H1 (cell line): ENCODE data around the gene GATB. TPM values are rescaled to one million over a fixed set of nuclear protein-coding genes. Genes with fewer than 3 reads are reported as not detected.

Experiments used
- CTCF ChIA-PET: fragments of 300-600 bp; sonication (Branson Sonifier 250); formaldehyde crosslinking; loops from one replicate; lab custom pipeline; 2021; ENCODE audit not compliant: partially characterized antibody; lab: Charles Lee
- POLR2A ChIA-PET: fragments of 300-600 bp; sonication (Branson Sonifier 250); formaldehyde crosslinking; loops from one replicate; lab custom pipeline; 2021; ENCODE audit warnings: inconsistent platforms; ENCODE audit not compliant: partially characterized antibody; lab: Charles Lee
- DNase-seq, 2 experiments: peaks; one replicate each; pipeline versions ENCODE4 v3.0.0 to v3.0.0-alpha.2; 2010 to 2022; ENCODE audit warnings: low spot score in 2 of 2, low read depth in 1 of 2, mixed read lengths in 1 of 2
- FAIRE-seq: peaks from 2 replicates; lab custom pipeline; 2011; peaks lifted over from hg19 to GRCh38; lab: Jason Lieb, UNC
- H2AFZ ChIP-seq: 2 replicates; pipeline ENCODE4 v1.8.1; 2012; ENCODE audit warnings: low read length, inconsistent platforms
- H2AK5ac ChIP-seq: 2 replicates; pipeline ENCODE4 v1.6.1; 2013; ENCODE audit warnings: low read depth, low read length
- H2BK120ac ChIP-seq: replicated peaks from 2 replicates; pipeline ENCODE3; 2013; ENCODE audit warnings: low read depth, low read length, inconsistent platforms
- H2BK12ac ChIP-seq: 2 replicates; pipeline ENCODE4 v1.6.1; 2013; ENCODE audit warnings: low read depth, low read length
- H2BK15ac ChIP-seq: 2 replicates; pipeline ENCODE4 v1.6.1; 2013; ENCODE audit warnings: low read length
- H2BK20ac ChIP-seq: 2 replicates; pipeline ENCODE4 v1.6.1; 2013; ENCODE audit warnings: low read length
- H2BK5ac ChIP-seq: 2 replicates; pipeline ENCODE4 v1.6.1; 2013; ENCODE audit warnings: low read depth, low read length
- H3K14ac ChIP-seq: 2 replicates; pipeline ENCODE4 v1.6.1; 2013; ENCODE audit warnings: inconsistent platforms; ENCODE audit not compliant: insufficient read length
- H3K18ac ChIP-seq: 2 replicates; pipeline ENCODE4 v1.6.1; 2013; ENCODE audit warnings: low read length; ENCODE audit errors: extremely low read depth
- H3K23ac ChIP-seq: 2 replicates; pipeline ENCODE4 v1.6.1; 2013; ENCODE audit warnings: inconsistent platforms; ENCODE audit not compliant: insufficient read length
- H3K23me2 ChIP-seq: 2 replicates; pipeline ENCODE4 v1.6.1; 2013; ENCODE audit warnings: low read depth, low read length
- H3K27ac ChIP-seq: 2 replicates; pipeline ENCODE4 v1.6.1; 2011; ENCODE audit warnings: low read depth, low read length, inconsistent platforms
- H3K27me3 ChIP-seq, 4 experiments: replicated peaks in 1 of 4; 1 replicate in 1 of 4; 2 replicates in 3 of 4; pipeline versions ENCODE4 v1.6.1 to v1.8.1; 2011 to 2013; ENCODE audit warnings: low read length in 3 of 4, mild to moderate bottlenecking in 3 of 4, inconsistent platforms in 2 of 4, mixed read lengths in 2 of 4, moderate library complexity in 1 of 4; ENCODE audit not compliant: control insufficient read depth in 3 of 4, insufficient read depth in 3 of 4; ENCODE audit errors: extremely low read depth in 1 of 4
- H3K36me3 ChIP-seq, 4 experiments: 2 replicates each; pipeline versions ENCODE4 v1.6.1 to v1.8.1; 2011 to 2013; ENCODE audit warnings: mild to moderate bottlenecking in 4 of 4, low read length in 3 of 4, moderate library complexity in 2 of 4, control low read depth in 1 of 4, inconsistent platforms in 1 of 4; ENCODE audit not compliant: insufficient read depth in 4 of 4, control insufficient read depth in 2 of 4
- H3K4ac ChIP-seq: replicated peaks from 2 replicates; pipeline ENCODE3; 2013; ENCODE audit warnings: low read length, low read depth, mixed read lengths, inconsistent platforms; ENCODE audit not compliant: insufficient read length
- H3K4me1 ChIP-seq, 4 experiments: replicated peaks in 1 of 4; 1 replicate in 1 of 4; 2 replicates in 3 of 4; pipeline versions ENCODE4 v1.6.1 to v1.8.1; 2011 to 2013; ENCODE audit warnings: low read length in 3 of 4, inconsistent platforms in 2 of 4, mixed read lengths in 1 of 4; ENCODE audit not compliant: insufficient read depth in 4 of 4, control insufficient read depth in 3 of 4
- H3K4me2 ChIP-seq, 2 experiments: 2 replicates each; pipeline versions ENCODE4 v1.6.1 to v1.8.1; 2011 to 2013; ENCODE audit warnings: low read depth in 2 of 2, low read length in 2 of 2, control low read depth in 1 of 2, inconsistent platforms in 1 of 2, mild to moderate bottlenecking in 1 of 2; ENCODE audit not compliant: insufficient read depth in 1 of 2
- H3K4me3 ChIP-seq, 4 experiments: fragments of 200-600, 300-600 bp in 1 of 4; sonication (generic), shearing (Covaris generic), sonication (Bioruptor Twin) in 1 of 4; 2 replicates each; pipeline versions ENCODE4 v1.5.1 to v1.8.1; 2011 to 2016; ENCODE audit warnings: low read length in 4 of 4, low read depth in 3 of 4, control low read depth in 2 of 4, inconsistent platforms in 2 of 4, mild to moderate bottlenecking in 2 of 4, mixed read lengths in 1 of 4, moderate library complexity in 1 of 4; ENCODE audit not compliant: insufficient read depth in 2 of 4; ENCODE audit errors: extremely low read depth in 1 of 4
- H3K56ac ChIP-seq: replicated peaks from 2 replicates; pipeline ENCODE3; 2013; ENCODE audit warnings: low read depth, mild to moderate bottlenecking, mixed read lengths, low read length, inconsistent platforms; ENCODE audit not compliant: insufficient read length
- H3K79me1 ChIP-seq: 2 replicates; pipeline ENCODE4 v1.6.1; 2013; ENCODE audit warnings: low read depth, low read length, control low read depth
- H3K79me2 ChIP-seq, 2 experiments: 2 replicates each; pipeline versions ENCODE4 v1.6.1 to v1.8.1; 2012 to 2013; ENCODE audit warnings: low read length in 2 of 2, mild to moderate bottlenecking in 2 of 2, inconsistent platforms in 1 of 2; ENCODE audit not compliant: insufficient read depth in 2 of 2, control insufficient read depth in 1 of 2
- H3K9ac ChIP-seq, 4 experiments: replicated peaks in 1 of 4; 1 replicate in 1 of 4; 2 replicates in 3 of 4; pipeline versions ENCODE4 v1.6.1 to v1.8.1; 2011 to 2013; ENCODE audit warnings: low read depth in 3 of 4, low read length in 3 of 4, control low read depth in 2 of 4, mild to moderate bottlenecking in 2 of 4, moderate library complexity in 2 of 4, inconsistent platforms in 1 of 4; ENCODE audit errors: extremely low read depth in 1 of 4
- H3K9me3 ChIP-seq, 2 experiments: 2 replicates each; pipeline versions ENCODE4 v1.6.1 to v1.8.1; 2012 to 2013; ENCODE audit warnings: mild to moderate bottlenecking in 2 of 2, moderate library complexity in 2 of 2, control low read depth in 1 of 2, inconsistent platforms in 1 of 2, low read depth in 1 of 2, low read length in 1 of 2, mixed read lengths in 1 of 2; ENCODE audit not compliant: insufficient read depth in 2 of 2
- H4K20me1 ChIP-seq, 2 experiments: replicated peaks in 1 of 2; 2 replicates each; pipeline versions ENCODE3 to v1.8.1; 2011 to 2013; ENCODE audit warnings: inconsistent platforms in 2 of 2, low read length in 2 of 2, mild to moderate bottlenecking in 1 of 2; ENCODE audit not compliant: insufficient read depth in 2 of 2, control insufficient read depth in 1 of 2
- H4K5ac ChIP-seq: 2 replicates; pipeline ENCODE4 v1.6.1; 2013; ENCODE audit warnings: low read length, low read depth, mixed read lengths, inconsistent platforms; ENCODE audit not compliant: insufficient read length
- H4K8ac ChIP-seq: 2 replicates; pipeline ENCODE4 v1.8.0; 2013; ENCODE audit warnings: mild to moderate bottlenecking, moderate library complexity, low read length, inconsistent platforms; ENCODE audit not compliant: insufficient read depth; ENCODE audit errors: extremely low read depth
- H4K91ac ChIP-seq: replicated peaks from 2 replicates; pipeline ENCODE3; 2013; ENCODE audit warnings: low read length, mixed read lengths, inconsistent platforms; ENCODE audit not compliant: insufficient read length
- KDM5A ChIP-seq: fragments of 200-600 bp; IDR thresholded peaks from 2 replicates; pipeline ENCODE4 v1.7.1; 2012; ENCODE audit warnings: mild to moderate bottlenecking, low read length, inconsistent platforms, mixed read lengths
- POLR2AphosphoS5 ChIP-seq: IDR thresholded peaks from 2 replicates; pipeline ENCODE4 v1.6.1; 2011; ENCODE audit warnings: low read depth, low read length
- whole genome bisulfite sequencing, 2 experiments: shearing (Covaris generic) in 1 of 2; methylation state at CpG; one replicate each; pipeline versions ENCODE4 v1.1.6 to v1.1.7; 2013 to 2015; ENCODE audit warnings: low lambda C conversion rate in 2 of 2, mixed read lengths in 2 of 2, inconsistent platforms in 1 of 2, low coverage in 1 of 2, missing lambda C conversion rate in 1 of 2; ENCODE audit not compliant: insufficient replicate concordance in 2 of 2, insufficient coverage in 1 of 2, insufficient read length in 1 of 2; ENCODE audit errors: extremely low coverage in 1 of 2, missing lambda C conversion rate in 1 of 2; 5-methylcytosine and 5-hydroxymethylcytosine counted together
- polyA plus RNA-seq, 7 experiments: library from polyadenylated mRNA; depleted of rRNA in 3 of 7; stranded (reverse) in 5 of 7; unstranded in 2 of 7; fragments of >200 nt in 5 of 7; fragments of 200-250 nt in 2 of 7; gene quantifications; 1 replicate in 5 of 7; 2 replicates in 1 of 7; 4 replicates in 1 of 7; pipeline versions ENCODE4 v1.2.1 to v1.2.3, GENCODE V29; 2011 to 2013; ENCODE audit warnings: missing spikeins in 2 of 7, mixed read lengths in 2 of 7
- total RNA-seq: library from RNA; stranded (reverse); fragmentation: NEBNext Ultra II Directional; extraction: Animal tissue kit (Norgen Biotek cat#: 25700); gene quantifications from 2 replicates; pipeline ENCODE4 v1.2.1, GENCODE V29; 2021

GATB gene
- total and polyA plus RNA-seq, 2 of the 8 experiments (the other 6 are each of a cell fraction or from before 2014, with no cell fraction given), result 15.3 to 18.0 TPM

DNA sequence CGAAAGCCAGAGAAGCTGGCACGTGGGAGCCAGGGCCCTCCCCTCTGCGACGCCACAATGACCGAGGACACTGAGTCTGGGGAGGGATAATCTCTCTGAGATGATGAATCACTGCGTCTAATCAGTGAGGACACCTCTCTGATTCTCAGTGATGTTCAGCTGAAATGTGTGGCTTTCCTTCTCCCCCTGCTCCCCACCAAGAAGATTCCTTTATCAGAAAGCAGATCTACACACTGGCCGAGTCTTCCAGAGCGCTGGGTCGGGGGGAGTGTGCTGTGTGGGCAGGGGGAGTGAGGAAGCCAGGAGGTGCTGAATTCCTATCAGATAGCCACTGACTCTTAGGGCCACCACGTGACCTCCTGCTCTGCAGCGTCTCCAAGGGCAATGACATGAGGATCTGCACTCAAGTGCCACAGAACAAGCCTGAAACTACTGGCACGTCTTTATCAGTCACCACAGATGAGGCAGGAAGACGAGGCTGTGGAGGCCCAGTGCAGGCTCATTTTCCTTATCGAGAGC is 89.2 kb downstream of the GATB start:
- H2BK15ac ChIP-seq, result no peak overlapping the region
- H2BK120ac ChIP-seq, result no peak overlapping the region
- 90% methylated on average over 14 of the region's 14 CpGs; no CpG with 5 or more reads in 1 of the 2 experiments for WGBS, 2 experiments
- DNase-seq (no peak), FAIRE-seq (no peak)
- H3K56ac ChIP-seq, result no peak overlapping the region
- ChIA-PET CTCF (interaction anchor here (0.7 to 0.9 kb wide), 2 partner anchors 8 to 23 kb away, joined by 3 read pairs; no protein-coding TSS in a partner anchor), POLR2A (interaction anchor here (1.1 kb wide), 1 partner anchor 11 kb away, joined by 3 read pairs; no protein-coding TSS in a partner anchor)
- no peak overlapping the region for H4K8ac ChIP-seq
- no peaks in the 10 kb centered on the region for H4K20me1 ChIP-seq
- no peaks in the 10 kb centered on the region for H3K27me3 ChIP-seq
- no peak overlapping the region for H4K5ac ChIP-seq
- peaks cover 1 to 7% (median 3%) of the 10 kb centered on the region in 4 experiments; a peak in 5 of 7 replicates for H3K4me1 ChIP-seq
- no peak overlapping the region for H2BK5ac ChIP-seq
- H3K36me3 ChIP-seq, result no peaks in the 10 kb centered on the region
- H3K23ac ChIP-seq, result no peak overlapping the region
- no peak overlapping the region for H2AK5ac ChIP-seq
- H3K4ac ChIP-seq, result no peak overlapping the region
- no peaks in the 10 kb centered on the region for H3K9me3 ChIP-seq
- H3K27ac ChIP-seq, result no peak overlapping the region
- no peaks in the 10 kb centered on the region for H3K23me2 ChIP-seq
- no peak overlapping the region for H3K4me3 ChIP-seq
- TF ChIP-seq KDM5A, result no peak
- TF ChIP-seq POLR2AphosphoS5, result peak; percentile 38; the same call in 1 of the 2 replicates
- H3K18ac ChIP-seq, result no peak overlapping the region
- H2AFZ ChIP-seq, result no peak overlapping the region
- no peak overlapping the region for H4K91ac ChIP-seq
- H2BK12ac ChIP-seq, result no peak overlapping the region
- no peak overlapping the region for H2BK20ac ChIP-seq
- no peak overlapping the region for H3K4me2 ChIP-seq
- H3K79me1 ChIP-seq, result no peaks in the 10 kb centered on the region
- no peak overlapping the region for H3K9ac ChIP-seq
- no peak overlapping the region for H3K14ac ChIP-seq
- no peaks in the 10 kb centered on the region for H3K79me2 ChIP-seq
